H9 (cell line): Measurements from ENCODE around the gene AMBRA1. TPM values are rescaled to one million over a fixed set of nuclear protein-coding genes. Genes with fewer than 3 reads are reported as not detected.

Experiments
- DNase-seq: peaks from one replicate; pipeline ENCODE4 v3.0.0-alpha.2; 2017
- H2AFZ ChIP-seq: one replicate; pipeline ENCODE4 v1.6.1; 2013; ENCODE audit warnings: mild to moderate bottlenecking, low read length, control low read depth, moderate library complexity
- H2AK5ac ChIP-seq: 2 replicates; pipeline ENCODE4 v1.6.1; 2013; ENCODE audit warnings: low read length, control low read depth, mixed read lengths; ENCODE audit not compliant: insufficient read length
- H2BK120ac ChIP-seq: one replicate; pipeline ENCODE4 v1.6.1; 2013; ENCODE audit warnings: low read depth, mild to moderate bottlenecking, low read length, control low read depth, inconsistent platforms; ENCODE audit not compliant: poor library complexity, severe bottlenecking
- H2BK12ac ChIP-seq: 2 replicates; pipeline ENCODE4 v1.6.1; 2013; ENCODE audit warnings: low read length, control low read depth, mixed read lengths, low read depth; ENCODE audit not compliant: insufficient read length
- H2BK15ac ChIP-seq: 2 replicates; pipeline ENCODE4 v1.6.1; 2013; ENCODE audit warnings: low read depth, low read length, control low read depth
- H2BK20ac ChIP-seq: one replicate; pipeline ENCODE4 v1.6.1; 2013; ENCODE audit warnings: low read depth, mild to moderate bottlenecking, low read length, control low read depth, inconsistent platforms; ENCODE audit not compliant: poor library complexity, severe bottlenecking
- H2BK5ac ChIP-seq: 2 replicates; pipeline ENCODE4 v1.6.1; 2013; ENCODE audit warnings: low read length, control low read depth, mixed read lengths; ENCODE audit not compliant: insufficient read length
- H3K14ac ChIP-seq: 2 replicates; pipeline ENCODE4 v1.6.1; 2013; ENCODE audit warnings: low read length, control low read depth; ENCODE audit not compliant: insufficient read depth
- H3K18ac ChIP-seq: 2 replicates; pipeline ENCODE4 v1.6.1; 2013; ENCODE audit warnings: low read depth, mild to moderate bottlenecking, mixed read lengths, low read length, control low read depth; ENCODE audit not compliant: insufficient read length
- H3K23ac ChIP-seq: 2 replicates; pipeline ENCODE4 v1.6.1; 2013; ENCODE audit warnings: low read length, control low read depth, mixed read lengths, low read depth; ENCODE audit not compliant: insufficient read length
- H3K23me2 ChIP-seq: 2 replicates; pipeline ENCODE4 v1.6.1; 2013; ENCODE audit warnings: low read depth, mild to moderate bottlenecking, mixed read lengths, low read length, control low read depth; ENCODE audit not compliant: insufficient read length, poor library complexity, severe bottlenecking
- H3K27ac ChIP-seq: 2 replicates; pipeline ENCODE4 v1.5.1; 2013; ENCODE audit warnings: low read length, control low read depth, mixed read lengths, low read depth; ENCODE audit not compliant: insufficient read length
- H3K27me3 ChIP-seq: 2 replicates; pipeline ENCODE4 v1.6.1; 2013; ENCODE audit warnings: low read length, control low read depth, inconsistent platforms; ENCODE audit not compliant: insufficient read depth
- H3K4ac ChIP-seq: 2 replicates; pipeline ENCODE4 v1.6.1; 2013; ENCODE audit warnings: low read depth, mild to moderate bottlenecking, control low read depth, inconsistent platforms, low read length, moderate library complexity
- H3K4me1 ChIP-seq: 2 replicates; pipeline ENCODE4 v1.6.1; 2013; ENCODE audit warnings: low read length, control low read depth, inconsistent platforms; ENCODE audit not compliant: insufficient read depth
- H3K4me2 ChIP-seq: 2 replicates; pipeline ENCODE4 v1.6.1; 2013; ENCODE audit warnings: low read length, control low read depth, mixed read lengths; ENCODE audit not compliant: insufficient read length, insufficient read depth
- H3K56ac ChIP-seq: 2 replicates; pipeline ENCODE4 v1.6.1; 2013; ENCODE audit warnings: low read depth, mild to moderate bottlenecking, mixed read lengths, low read length, control low read depth; ENCODE audit not compliant: insufficient read length
- H3K79me1 ChIP-seq: 2 replicates; pipeline ENCODE4 v1.6.1; 2013; ENCODE audit warnings: low read depth, mild to moderate bottlenecking, moderate library complexity, low read length, control low read depth, inconsistent platforms; ENCODE audit not compliant: insufficient read depth, poor library complexity, severe bottlenecking
- H3K79me2 ChIP-seq: 2 replicates; pipeline ENCODE4 v1.6.1; 2013; ENCODE audit warnings: low read length, control low read depth, inconsistent platforms; ENCODE audit not compliant: insufficient read depth
- H3K9ac ChIP-seq: 2 replicates; pipeline ENCODE4 v1.6.1; 2013; ENCODE audit warnings: low read length, control low read depth, mixed read lengths; ENCODE audit not compliant: insufficient read length; ENCODE audit errors: extremely low read depth
- H3K9me3 ChIP-seq: one replicate; pipeline ENCODE4 v1.6.1; 2013; ENCODE audit warnings: low read depth, low read length, inconsistent platforms; ENCODE audit not compliant: control insufficient read depth
- H3T11ph ChIP-seq: one replicate; pipeline ENCODE4 v1.6.1; 2013; ENCODE audit warnings: mild to moderate bottlenecking, low read length, control low read depth, inconsistent platforms
- H4K20me1 ChIP-seq: one replicate; pipeline ENCODE4 v1.6.1; 2013; ENCODE audit not compliant: control insufficient read depth, insufficient read length, insufficient read depth
- H4K5ac ChIP-seq: 2 replicates; pipeline ENCODE4 v1.6.1; 2013; ENCODE audit warnings: low read depth, mild to moderate bottlenecking, mixed read lengths, low read length, control low read depth; ENCODE audit not compliant: insufficient read length
- H4K8ac ChIP-seq: replicated peaks from 2 replicates; pipeline ENCODE4 v1.6.1; 2013; ENCODE audit warnings: low read length, control low read depth, mixed read lengths, low read depth; ENCODE audit not compliant: insufficient read length
- H4K91ac ChIP-seq: 2 replicates; pipeline ENCODE4 v1.6.1; 2013; ENCODE audit warnings: low read depth, mild to moderate bottlenecking, moderate library complexity, mixed read lengths, low read length, control low read depth; ENCODE audit not compliant: insufficient read length
- H3K27ac Mint-ChIP-seq, 3 experiments: 2 replicates in 2 of 3; 3 replicates in 1 of 3; pipeline ENCODE4 v1.8.0; 2020 to 2021; ENCODE audit warnings: mixed read lengths in 3 of 3, mild to moderate bottlenecking in 1 of 3, moderate library complexity in 1 of 3
- H3K27me3 Mint-ChIP-seq: 2 replicates; pipeline ENCODE4 v1.8.0; 2021; ENCODE audit warnings: low read depth, mild to moderate bottlenecking, moderate library complexity, mixed read lengths
- H3K36me3 Mint-ChIP-seq, 3 experiments: 2 replicates in 2 of 3; 3 replicates in 1 of 3; pipeline ENCODE4 v1.8.0; 2020 to 2021; ENCODE audit warnings: low read depth in 3 of 3, mixed read lengths in 3 of 3; ENCODE audit not compliant: insufficient read depth in 1 of 3
- H3K4me1 Mint-ChIP-seq, 2 experiments: 2 replicates each; pipeline ENCODE4 v1.8.0; 2020; ENCODE audit warnings: mixed read lengths in 2 of 2
- H3K4me3 Mint-ChIP-seq, 2 experiments: 2 replicates in 1 of 2; 3 replicates in 1 of 2; pipeline ENCODE4 v1.8.0; 2020 to 2021; ENCODE audit warnings: mild to moderate bottlenecking in 2 of 2, mixed read lengths in 2 of 2, moderate library complexity in 1 of 2
- H3K9me3 Mint-ChIP-seq, 2 experiments: 2 replicates in 1 of 2; 3 replicates in 1 of 2; pipeline ENCODE4 v1.8.0; 2020; ENCODE audit warnings: mild to moderate bottlenecking in 2 of 2, mixed read lengths in 2 of 2, moderate library complexity in 1 of 2
- WGBS: extraction: QIAGEN DNeasy Blood & Tissue Kit; methylation state at CpG from one replicate; pipeline ENCODE4 v1.1.7; 2013; ENCODE audit warnings: missing lambda C conversion rate, low lambda C conversion rate, mixed read lengths; ENCODE audit not compliant: insufficient read length; ENCODE audit errors: extremely low coverage; 5-methylcytosine and 5-hydroxymethylcytosine counted together
- total RNA-seq: library from RNA; stranded (reverse); gene quantifications from 2 replicates; pipeline ENCODE4 v1.2.1, GENCODE V29; 2021
- TF ChIP-seq, protein P1 (sequence below): fragments of 200-600 bp; sonication (generic); conservative IDR thresholded peaks from 3 replicates; pipeline ENCODE4 v1.8.0; 2021; ENCODE audit warnings: antibody characterized with exemption, mild to moderate bottlenecking

The AMBRA1 gene
- total RNA-seq, 1 experiment from 2014 or later = 37.5 TPM

DNA sequence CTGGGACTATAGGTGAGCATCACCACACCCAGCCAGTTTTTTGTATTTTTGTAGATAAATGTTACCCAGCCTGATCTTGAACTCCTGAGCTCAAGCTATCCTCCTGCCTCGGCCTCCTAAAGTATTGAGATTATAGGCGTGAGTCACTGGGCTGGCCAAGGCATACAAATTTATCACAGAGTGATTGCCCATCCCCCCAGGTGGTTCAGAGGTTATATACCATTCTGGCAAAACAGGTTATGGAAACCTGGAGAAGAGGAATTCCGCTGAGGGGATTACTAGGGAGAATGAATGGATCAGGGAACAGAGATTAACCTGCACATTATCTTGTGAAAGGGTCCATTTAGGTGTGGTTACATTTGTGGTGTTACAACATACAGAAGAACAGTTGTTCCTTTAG is 31.6 kb upstream of the AMBRA1 start:
- no peaks in the 10 kb centered on the region for H4K20me1 ChIP-seq
- Mint-ChIP-seq H3K27me3 (no peaks in the 10 kb centered on the region), H3K4me1 (peaks cover 5% of the 10 kb centered on the region in 2 experiments; a peak in 2 of 4 replicates), H3K27ac (peak overlapping the region in 2 of 3 experiments; percentile 48 to 50; a peak in 3 of 7 replicates), H3K4me3 (no peak overlapping the region), H3K36me3 (peaks cover 17 to 48% (median 38%) of the 10 kb centered on the region in 3 experiments; a peak in 6 of 7 replicates), H3K9me3 (no peaks in the 10 kb centered on the region)
- no peak for DNase-seq
- no peak overlapping the region for H3K27ac ChIP-seq
- no peaks in the 10 kb centered on the region for H3K79me2 ChIP-seq
- H4K5ac ChIP-seq = no peak overlapping the region
- TF ChIP-seq, protein P1, sequence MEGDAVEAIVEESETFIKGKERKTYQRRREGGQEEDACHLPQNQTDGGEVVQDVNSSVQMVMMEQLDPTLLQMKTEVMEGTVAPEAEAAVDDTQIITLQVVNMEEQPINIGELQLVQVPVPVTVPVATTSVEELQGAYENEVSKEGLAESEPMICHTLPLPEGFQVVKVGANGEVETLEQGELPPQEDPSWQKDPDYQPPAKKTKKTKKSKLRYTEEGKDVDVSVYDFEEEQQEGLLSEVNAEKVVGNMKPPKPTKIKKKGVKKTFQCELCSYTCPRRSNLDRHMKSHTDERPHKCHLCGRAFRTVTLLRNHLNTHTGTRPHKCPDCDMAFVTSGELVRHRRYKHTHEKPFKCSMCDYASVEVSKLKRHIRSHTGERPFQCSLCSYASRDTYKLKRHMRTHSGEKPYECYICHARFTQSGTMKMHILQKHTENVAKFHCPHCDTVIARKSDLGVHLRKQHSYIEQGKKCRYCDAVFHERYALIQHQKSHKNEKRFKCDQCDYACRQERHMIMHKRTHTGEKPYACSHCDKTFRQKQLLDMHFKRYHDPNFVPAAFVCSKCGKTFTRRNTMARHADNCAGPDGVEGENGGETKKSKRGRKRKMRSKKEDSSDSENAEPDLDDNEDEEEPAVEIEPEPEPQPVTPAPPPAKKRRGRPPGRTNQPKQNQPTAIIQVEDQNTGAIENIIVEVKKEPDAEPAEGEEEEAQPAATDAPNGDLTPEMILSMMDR = no peak
- no peak overlapping the region for H2AK5ac ChIP-seq
- no peak overlapping the region for H2BK20ac ChIP-seq
- H3K79me1 ChIP-seq = no peaks in the 10 kb centered on the region
- H3K14ac ChIP-seq = no peak overlapping the region
- WGBS = no CpG with 5 or more reads among the region's 3 CpGs
- H3K9me3 ChIP-seq = no peaks in the 10 kb centered on the region
- H4K8ac ChIP-seq = no peak overlapping the region
- no peak overlapping the region for H3K56ac ChIP-seq
- no peak overlapping the region for H3T11ph ChIP-seq
- H2BK12ac ChIP-seq = no peak overlapping the region
- no peak overlapping the region for H2BK5ac ChIP-seq
- no peak overlapping the region for H2AFZ ChIP-seq
- no peak overlapping the region for H2BK15ac ChIP-seq
- H3K4ac ChIP-seq = no peak overlapping the region
- H3K4me2 ChIP-seq = no peak overlapping the region
- no peaks in the 10 kb centered on the region for H3K23me2 ChIP-seq
- no peak overlapping the region for H3K18ac ChIP-seq
- no peak overlapping the region for H3K9ac ChIP-seq
- no peak overlapping the region for H2BK120ac ChIP-seq
- no peak overlapping the region for H3K23ac ChIP-seq
- H3K4me1 ChIP-seq = no peaks in the 10 kb centered on the region
- no peak overlapping the region for H4K91ac ChIP-seq
- no peaks in the 10 kb centered on the region; the same call in 1 of the 2 replicates for H3K27me3 ChIP-seq
